ENCODE results near the gene NUP153. TPM values are rescaled to one million over a fixed set of nuclear protein-coding genes. Genes with fewer than 3 reads are reported as not detected.

NUP153 gene
- total and polyA plus RNA-seq, 2 donors (not counting 1 experiment from before 2014, with no cell fraction given): 17.9 to 70.5 TPM

GRCh38 chr6:17580518-17581048, 126.1 kb downstream of the NUP153 start:
- H3K27me3 ChIP-seq (replicated peaks in 1 of 4; ENCODE audit: control extremely low read depth in 1 of 4, control insufficient read depth in 3 of 4, insufficient read depth in 4 of 4, low read length in 3 of 4): peaks cover 0 to 3% (median 0%) of the 10 kb centered on the region in 4 experiments
- DNase-seq (no peak), ATAC-seq (ENCODE audit: low read depth) (peak; percentile 58)
- Mint-ChIP-seq H3K27me3 (peaks cover 14% of the 10 kb centered on the region), H3K9me3 (ENCODE audit: insufficient read depth) (peaks cover 9% of the 10 kb centered on the region), H3K4me3 (peak overlapping the region; percentile 63), H3K27ac (no peak overlapping the region), H3K4me1 (no peaks in the 10 kb centered on the region)
- H3K79me2 ChIP-seq (ENCODE audit: control insufficient read depth, insufficient read depth, low read length): no peaks in the 10 kb centered on the region
- WGBS (ENCODE audit: insufficient coverage): 32% methylated on average over 48 of the region's 53 CpGs
- no peaks in the 10 kb centered on the region for H3K36me3 ChIP-seq (replicated peaks in 1 of 2; ENCODE audit: control extremely low read depth in 1 of 2, control insufficient read depth in 1 of 2, extremely low read depth in 1 of 2, insufficient read depth in 2 of 2, low read length in 1 of 2)
- no peaks in the 10 kb centered on the region for H4K20me1 ChIP-seq (ENCODE audit: control insufficient read depth, insufficient read depth, low read length, poor library complexity, severe bottlenecking)
- H3K4me3 ChIP-seq (ENCODE audit: control extremely low read depth in 1 of 5, extremely low read depth in 1 of 5, insufficient read depth in 1 of 5, low read depth in 2 of 5, low read length in 4 of 5): peak overlapping the region in 4 of 5 experiments; percentile 25 to 61 (median 50)
- peak overlapping the region; percentile 73 for H2AFZ ChIP-seq (ENCODE audit: insufficient read depth, low read depth, low read length, poor library complexity, severe bottlenecking)
- CTCF ChIA-PET: interaction anchor here (3.7 kb wide), 1 partner anchor 224 kb away, joined by 20 read pairs; no protein-coding TSS in a partner anchor
- POLR2A ChIA-PET: no interaction called here
- TF ChIP-seq EZH2 (IDR thresholded peaks at IDR 0.05; ENCODE audit: borderline replicate concordance, insufficient read depth, low read depth, low read length, poor library complexity, severe bottlenecking) (no peak), CTCF (IDR thresholded peaks at IDR 0.05) (no peak)
- peak overlapping the region; percentile 48 for H3K9ac ChIP-seq (ENCODE audit: low read length)
- intact Hi-C loops (cut with micrococcal nuclease): loop anchor here (5.0 kb wide), 1 partner anchor 542 kb away; the partner anchor contains the start of gene NHLRC1
- H3K4me1 ChIP-seq (ENCODE audit: control insufficient read depth in 2 of 2, insufficient read depth in 2 of 2, low read length in 2 of 2): no peaks in the 10 kb centered on the region
- H3K4me2 ChIP-seq (replicated peaks; ENCODE audit: low read depth, low read length, poor library complexity, severe bottlenecking): peak overlapping the region; percentile 78
- no peak overlapping the region for H3K27ac ChIP-seq (ENCODE audit: low read length in 2 of 2)
- peaks cover 0 to 10% (median 7%) of the 10 kb centered on the region in 3 donors for H3K9me3 ChIP-seq (ENCODE audit: control extremely low read depth in 1 of 3, control insufficient read depth in 2 of 3, insufficient read depth in 1 of 3, low read length in 2 of 3)

GRCh38 chr6:17577059-17577458, 129.7 kb downstream of the NUP153 start:
- Mint-ChIP-seq H3K9me3 (ENCODE audit: insufficient read depth) (peaks cover 12% of the 10 kb centered on the region), H3K4me1 (no peaks in the 10 kb centered on the region), H3K4me3 (no peak overlapping the region), H3K27me3 (peaks cover 23% of the 10 kb centered on the region), H3K27ac (no peak overlapping the region)
- ChIA-PET CTCF (no interaction called here), POLR2A (no interaction called here)
- no peak for DNase-seq
- no peak overlapping the region for H3K4me2 ChIP-seq (replicated peaks; ENCODE audit: low read depth, low read length, poor library complexity, severe bottlenecking)
- WGBS (ENCODE audit: insufficient coverage): no CpG with 5 or more reads among the region's 1 CpG
- no peak overlapping the region for H3K4me3 ChIP-seq (ENCODE audit: control extremely low read depth in 1 of 5, extremely low read depth in 1 of 5, insufficient read depth in 1 of 5, low read depth in 2 of 5, low read length in 4 of 5)
- peaks cover 0 to 12% (median 0%) of the 10 kb centered on the region in 4 experiments for H3K27me3 ChIP-seq (replicated peaks in 1 of 4; ENCODE audit: control extremely low read depth in 1 of 4, control insufficient read depth in 3 of 4, insufficient read depth in 4 of 4, low read length in 3 of 4)
- intact Hi-C loops (cut with micrococcal nuclease): no loop called here
- H2AFZ ChIP-seq (ENCODE audit: insufficient read depth, low read depth, low read length, poor library complexity, severe bottlenecking): no peak overlapping the region
- no peak for ATAC-seq (ENCODE audit: low read depth)
- no peak for TF ChIP-seq CTCF (IDR thresholded peaks at IDR 0.05)
- no peak for TF ChIP-seq EZH2 (IDR thresholded peaks at IDR 0.05; ENCODE audit: borderline replicate concordance, insufficient read depth, low read depth, low read length, poor library complexity, severe bottlenecking)
- H3K9ac ChIP-seq (ENCODE audit: low read length): no peak overlapping the region
- H3K79me2 ChIP-seq (ENCODE audit: control insufficient read depth, insufficient read depth, low read length): no peaks in the 10 kb centered on the region
- H3K36me3 ChIP-seq (replicated peaks in 1 of 2; ENCODE audit: control extremely low read depth in 1 of 2, control insufficient read depth in 1 of 2, extremely low read depth in 1 of 2, insufficient read depth in 2 of 2, low read length in 1 of 2): no peaks in the 10 kb centered on the region
- H3K9me3 ChIP-seq (ENCODE audit: control extremely low read depth in 1 of 3, control insufficient read depth in 2 of 3, insufficient read depth in 1 of 3, low read length in 2 of 3): peaks cover 0 to 13% (median 7%) of the 10 kb centered on the region in 3 donors
- H3K4me1 ChIP-seq (ENCODE audit: control insufficient read depth in 2 of 2, insufficient read depth in 2 of 2, low read length in 2 of 2): no peaks in the 10 kb centered on the region
- H4K20me1 ChIP-seq (ENCODE audit: control insufficient read depth, insufficient read depth, low read length, poor library complexity, severe bottlenecking): no peaks in the 10 kb centered on the region
- H3K27ac ChIP-seq (ENCODE audit: low read length in 2 of 2): no peak overlapping the region
